A673 (cell line): ENCODE data around the gene SPEG. TPM values are rescaled to one million over a fixed set of nuclear protein-coding genes. Genes with fewer than 3 reads are reported as not detected.

Source experiments
- BruUV-seq: library from RNA; stranded (reverse); fragments of 400-500 nt; replicated peaks from 2 replicates; lab custom pipeline; 2021; lab: Mats Ljungman, UMichigan
- CTCF ChIA-PET: fragments of 300-600 bp; sonication (Branson Sonifier 250); formaldehyde crosslinking; loops from one replicate; lab custom pipeline; 2022; ENCODE audit warnings: antibody characterized with exemption; lab: Charles Lee
- POLR2A ChIA-PET: fragments of 300-600 bp; sonication (Branson Sonifier 250); formaldehyde crosslinking; loops from one replicate; lab custom pipeline; 2022; ENCODE audit warnings: antibody characterized with exemption; ENCODE audit not compliant: low non-redundant PET; lab: Charles Lee
- DNase-seq: peaks from one replicate; pipeline ENCODE4 v3.0.0-alpha.2; 2015; ENCODE audit warnings: low spot score
- H3K27ac ChIP-seq: fragments of 200-600 bp; sonication (generic); 2 replicates; pipeline ENCODE4 v1.5.1; 2016; ENCODE audit warnings: mixed run types, low read depth, mild to moderate bottlenecking, mixed read lengths, antibody characterized with exemption, low read length; ENCODE audit not compliant: poor library complexity, severe bottlenecking
- H3K27me3 ChIP-seq: fragments of 200-600 bp; sonication (generic); replicated peaks from 2 replicates; pipeline ENCODE4 v1.6.1; 2017; ENCODE audit warnings: mixed run types, low read depth, mild to moderate bottlenecking, mixed read lengths, antibody characterized with exemption, low read length; ENCODE audit not compliant: insufficient read depth, poor library complexity
- H3K36me3 ChIP-seq: fragments of 200-600 bp; sonication (generic); 2 replicates; pipeline ENCODE4 v1.6.1; 2016; ENCODE audit warnings: mixed run types, mild to moderate bottlenecking, mixed read lengths, antibody characterized with exemption, low read length; ENCODE audit not compliant: insufficient read depth, poor library complexity, severe bottlenecking
- H3K4me1 ChIP-seq: fragments of 200-600 bp; sonication (generic); 2 replicates; pipeline ENCODE4 v1.6.1; 2017; ENCODE audit warnings: mixed run types, mild to moderate bottlenecking, mixed read lengths, antibody characterized with exemption, low read length; ENCODE audit not compliant: insufficient read depth, poor library complexity, severe bottlenecking
- H3K4me3 ChIP-seq: fragments of 200-600 bp; sonication (generic); 2 replicates; pipeline ENCODE4 v1.5.1; 2016; ENCODE audit warnings: low read depth, mixed run types, mild to moderate bottlenecking, mixed read lengths, low read length; ENCODE audit not compliant: poor library complexity, severe bottlenecking
- H3K9me3 ChIP-seq: fragments of 200-600 bp; sonication (generic); 2 replicates; pipeline ENCODE4 v1.6.1; 2016; ENCODE audit warnings: mixed run types, low read depth, mild to moderate bottlenecking, mixed read lengths, antibody characterized with exemption, low read length; ENCODE audit not compliant: poor library complexity, severe bottlenecking
- CTCF ChIP-seq: fragments of 300-800, 200-600 bp; sonication (generic); conservative IDR thresholded peaks from 2 replicates; pipeline ENCODE4 v1.5.1; 2017; ENCODE audit warnings: low read depth, mild to moderate bottlenecking, antibody characterized with exemption, low read length, moderate library complexity, mixed read lengths
- EZH2 ChIP-seq: fragments of 200-600 bp; sonication (generic); IDR thresholded peaks from 2 replicates; pipeline ENCODE4 v1.6.1; 2017; ENCODE audit warnings: borderline replicate concordance, low read depth, mild to moderate bottlenecking, mixed read lengths, antibody characterized with exemption, low read length; ENCODE audit not compliant: poor library complexity, severe bottlenecking
- intact Hi-C: fragments of 100-400 bp; cut with micrococcal nuclease; formaldehyde crosslinking; loops from one replicate; pipeline ENCODE4 v1.10.0; 2022; ENCODE audit not compliant: unreplicated experiment
- total RNA-seq: library from RNA; stranded (reverse); gene quantifications from 2 replicates; pipeline ENCODE4 v1.2.3, GENCODE V29; 2021

The SPEG gene
- total RNA-seq, 1 experiment from 2014 or later = 8.4 TPM

- no peak overlapping the region for H3K27ac ChIP-seq
- H3K36me3 ChIP-seq = no peaks in the 10 kb centered on the region
- intact Hi-C loops = no loop called here
- H3K4me1 ChIP-seq = peaks cover 15% of the 10 kb centered on the region
- H3K27me3 ChIP-seq = no peaks in the 10 kb centered on the region
- ChIA-PET CTCF (interaction anchor here (0.6 kb wide), 1 partner anchor 21 kb away, joined by 5 read pairs; no protein-coding TSS in a partner anchor), POLR2A (no interaction called here)
- no peak overlapping the region for H3K4me3 ChIP-seq
- DNase-seq = no peak
- TF ChIP-seq CTCF (no peak), EZH2 (no peak)
- BruUV-seq = no TSS peak
- H3K9me3 ChIP-seq = no peaks in the 10 kb centered on the region
These were observed 15.1 kb upstream of the SPEG start for GRCh38 chr2:219419331-219420197.

GRCh38 chr2:219420687-219421086 is 14.0 kb upstream of the SPEG start:
- BruUV-seq = no TSS peak
- CTCF ChIA-PET = no interaction called here
- POLR2A ChIA-PET = no interaction called here
- no peak for TF ChIP-seq EZH2
- TF ChIP-seq CTCF = no peak
- peaks cover 15% of the 10 kb centered on the region for H3K4me1 ChIP-seq
- intact Hi-C loops = no loop called here
- no peak overlapping the region for H3K27ac ChIP-seq
- no peak for DNase-seq
- H3K4me3 ChIP-seq = no peak overlapping the region
- no peaks in the 10 kb centered on the region for H3K27me3 ChIP-seq
- H3K9me3 ChIP-seq = no peaks in the 10 kb centered on the region
- no peaks in the 10 kb centered on the region for H3K36me3 ChIP-seq

DNA sequence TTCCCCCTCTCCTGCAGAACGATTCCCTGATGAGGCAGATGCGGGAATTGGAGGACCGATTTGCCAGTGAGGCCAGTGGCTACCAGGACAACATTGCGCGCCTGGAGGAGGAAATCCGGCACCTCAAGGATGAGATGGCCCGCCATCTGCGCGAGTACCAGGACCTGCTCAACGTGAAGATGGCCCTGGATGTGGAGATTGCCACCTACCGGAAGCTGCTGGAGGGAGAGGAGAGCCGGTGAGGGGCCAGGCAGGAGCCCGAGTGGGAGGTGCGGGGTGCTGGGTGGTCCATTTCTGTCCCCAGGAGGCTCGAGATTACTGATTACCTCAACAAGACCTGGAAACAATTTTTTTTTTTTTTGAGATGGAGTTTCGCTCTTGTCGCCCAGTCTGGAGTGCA is 13.3 kb upstream of the SPEG start:
- BruUV-seq = no TSS peak
- no peak overlapping the region for H3K27ac ChIP-seq
- peaks cover 10% of the 10 kb centered on the region for H3K4me1 ChIP-seq
- no peak overlapping the region for H3K4me3 ChIP-seq
- ChIA-PET CTCF (no interaction called here), POLR2A (no interaction called here)
- no peak for DNase-seq
- no peaks in the 10 kb centered on the region for H3K9me3 ChIP-seq
- intact Hi-C loops = no loop called here
- H3K36me3 ChIP-seq = no peaks in the 10 kb centered on the region
- no peak for TF ChIP-seq CTCF
- TF ChIP-seq EZH2 = no peak
- no peaks in the 10 kb centered on the region for H3K27me3 ChIP-seq
